Sigmoid colon (tissue), 4 donors: ENCODE data around the gene CNDP1.

Source experiments
- CTCF ChIP-seq, 4 experiments: fragments of 450-650 bp in 3 of 4; fragments of 200-600 bp in 1 of 4; IDR thresholded peaks; one replicate each; pipeline ENCODE4 v1.5.1; 2016 to 2019; ENCODE audit warnings: antibody characterized with exemption in 4 of 4, mild to moderate bottlenecking in 3 of 4, moderate library complexity in 2 of 4
- EP300 ChIP-seq, 4 donors: sonication (generic); formaldehyde crosslinking; IDR thresholded peaks; one replicate each; pipeline ENCODE4 v1.6.1; 2017; ENCODE audit warnings: antibody characterized with exemption in 4 of 4
- POLR2AphosphoS5 ChIP-seq, 4 donors: sonication (generic); formaldehyde crosslinking; IDR thresholded peaks; one replicate each; pipeline ENCODE4 v1.6.1; 2017; ENCODE audit warnings: antibody characterized with exemption in 4 of 4

GRCh38 chr18:74519320-74520095 lies 14.8 kb upstream of the CNDP1 start:
- TF ChIP-seq POLR2AphosphoS5 (IDR thresholded peaks at IDR 0.05) (no peak), CTCF (IDR thresholded peaks at IDR 0.05) (no peak), EP300 (IDR thresholded peaks at IDR 0.05) (no peak)
